GM23338 (cell line): ENCODE results near the gene MOK. TPM values are rescaled to one million over a fixed set of nuclear protein-coding genes. Genes with fewer than 3 reads are reported as not detected.
"Not testable (repeated sequence)": the region's sequence is repeated elsewhere in the genome, so short reads cannot be mapped to it uniquely, and the experiment has no call there.

Experiments
- ATAC-seq: fragments of 200-7000 bp; cut with Tn5 transposase; 3 replicates; pipeline ENCODE4 v1.9.1; 2020
- DNase-seq: peaks from one replicate; pipeline ENCODE4 v3.0.0-alpha.2; 2015; ENCODE audit warnings: low spot score
- H2AFZ ChIP-seq: fragments of 200-600 bp; sonication (generic); 2 replicates; pipeline ENCODE4 v1.8.0; 2016; ENCODE audit warnings: antibody characterized with exemption, mild to moderate bottlenecking, moderate library complexity
- H3F3A ChIP-seq: fragments of 200-600 bp; sonication (generic); replicated peaks from 2 replicates; pipeline ENCODE4 v1.8.0; 2017; ENCODE audit warnings: antibody characterized with exemption, mixed run types, low read depth
- H3K27ac ChIP-seq: fragments of 200-600 bp; sonication (generic); 2 replicates; pipeline ENCODE4 v1.6.1; 2016; ENCODE audit warnings: low read depth
- H3K27me3 ChIP-seq: fragments of 200-600 bp; sonication (generic); 2 replicates; pipeline ENCODE4 v1.8.0; 2016; ENCODE audit warnings: mild to moderate bottlenecking, mixed run types, moderate library complexity; ENCODE audit not compliant: insufficient read depth
- H3K36me3 ChIP-seq: fragments of 200-600 bp; sonication (generic); 2 replicates; pipeline ENCODE4 v1.8.0; 2016; ENCODE audit warnings: mild to moderate bottlenecking; ENCODE audit not compliant: insufficient read depth
- H3K4me1 ChIP-seq: fragments of 200-600 bp; sonication (generic); 2 replicates; pipeline ENCODE4 v1.8.0; 2016; ENCODE audit warnings: mild to moderate bottlenecking, moderate library complexity; ENCODE audit not compliant: insufficient read depth
- H3K4me2 ChIP-seq: fragments of 200-600 bp; sonication (generic); 2 replicates; pipeline ENCODE4 v1.7.1; 2017; ENCODE audit warnings: mixed run types
- H3K4me3 ChIP-seq: fragments of 200-600 bp; sonication (generic); 2 replicates; pipeline ENCODE4 v1.6.1; 2016; ENCODE audit warnings: mixed run types
- H3K79me2 ChIP-seq: fragments of 200-600 bp; sonication (generic); replicated peaks from 2 replicates; pipeline ENCODE4 v1.8.0; 2017; ENCODE audit warnings: mild to moderate bottlenecking; ENCODE audit not compliant: insufficient read depth
- H3K9me2 ChIP-seq: fragments of 200-600 bp; sonication (generic); 2 replicates; pipeline ENCODE4 v1.8.0; 2017; ENCODE audit not compliant: insufficient read depth
- H4K20me1 ChIP-seq: fragments of 200-600 bp; sonication (generic); replicated peaks from 2 replicates; pipeline ENCODE4 v1.8.0; 2017; ENCODE audit warnings: mild to moderate bottlenecking; ENCODE audit not compliant: insufficient read depth
- H3K27ac Mint-ChIP-seq: 2 replicates; pipeline ENCODE4 v1.8.0; 2020; ENCODE audit warnings: inconsistent platforms, mild to moderate bottlenecking, moderate library complexity, mixed read lengths
- H3K27me3 Mint-ChIP-seq: 3 replicates; pipeline ENCODE4 v1.8.0; 2022; ENCODE audit warnings: low read depth, mild to moderate bottlenecking, moderate library complexity, mixed read lengths, inconsistent platforms; ENCODE audit not compliant: insufficient read depth, poor library complexity
- H3K36me3 Mint-ChIP-seq: 3 replicates; pipeline ENCODE4 v1.8.0; 2021; ENCODE audit warnings: low read depth, mild to moderate bottlenecking, inconsistent platforms, moderate library complexity, mixed read lengths
- H3K4me1 Mint-ChIP-seq: 3 replicates; pipeline ENCODE4 v1.8.0; 2020; ENCODE audit warnings: mild to moderate bottlenecking, inconsistent platforms, mixed read lengths
- H3K4me3 Mint-ChIP-seq: 3 replicates; pipeline ENCODE4 v1.8.0; 2021; ENCODE audit warnings: moderate library complexity, mild to moderate bottlenecking, inconsistent platforms, mixed read lengths
- H3K9me3 Mint-ChIP-seq: 3 replicates; pipeline ENCODE4 v1.8.0; 2020; ENCODE audit warnings: moderate library complexity, mild to moderate bottlenecking, inconsistent platforms, mixed read lengths
- CREB1 ChIP-seq: fragments of 250-450 bp; sonication (Bioruptor Pico); IDR thresholded peaks from 2 replicates; pipeline ENCODE4 v1.5.0; 2020; ENCODE audit warnings: low read depth, mild to moderate bottlenecking, moderate library complexity
- CTCF ChIP-seq, 2 experiments: fragments of 200-600 bp in 1 of 2; sonication (generic) in 1 of 2; conservative IDR thresholded peaks; 2 replicates each; pipeline versions ENCODE4 v1.5.1 to v1.6.1; 2016 to 2017; ENCODE audit warnings: antibody characterized with exemption in 2 of 2, low read depth in 2 of 2, mild to moderate bottlenecking in 2 of 2, moderate library complexity in 1 of 2
- EZH2phosphoT487 ChIP-seq: fragments of 200-600 bp; sonication (generic); IDR thresholded peaks from one replicate; pipeline ENCODE4 v1.8.1; 2018; ENCODE audit warnings: antibody characterized with exemption; ENCODE audit not compliant: unreplicated experiment
- REST ChIP-seq: IDR thresholded peaks from one replicate; pipeline ENCODE4 v1.6.1; 2018; ENCODE audit warnings: antibody characterized with exemption; ENCODE audit not compliant: unreplicated experiment
- polyA plus RNA-seq: library from polyadenylated mRNA; unstranded; fragments of >200 nt; fragmentation: Nextera tagmentation; extraction: Ambion mirVana; gene quantifications from 2 replicates; pipeline ENCODE4 v1.2.1, GENCODE V29; 2016
- total RNA-seq: library from RNA; depleted of rRNA; stranded (reverse); fragments of >200 nt; shearing (Covaris generic); gene quantifications from 2 replicates; pipeline ENCODE4 v1.2.3, GENCODE V29; 2014

MOK gene
- total and polyA plus RNA-seq, 2 experiments from 2014 or later: 3.1 TPM

GRCh38 chr14:102246071-102246470 is 58.9 kb downstream of the MOK start (continued):
- TF ChIP-seq REST: no peak
- no peak for TF ChIP-seq EZH2phosphoT487

GRCh38 chr14:102243795-102244194 is 61.2 kb downstream of the MOK start:
- not testable (repeated sequence) for H3K4me3 Mint-ChIP-seq, H3K4me1 Mint-ChIP-seq, DNase-seq, H3K79me2 ChIP-seq, H3K27ac ChIP-seq, H4K20me1 ChIP-seq, H2AFZ ChIP-seq, H3K9me2 ChIP-seq, H3K27me3 Mint-ChIP-seq, H3K9me3 Mint-ChIP-seq, H3F3A ChIP-seq, H3K36me3 Mint-ChIP-seq, H3K4me3 ChIP-seq, H3K4me2 ChIP-seq, ATAC-seq, H3K27ac Mint-ChIP-seq, H3K36me3 ChIP-seq
- Histone ChIP-seq H3K27me3 (peaks cover 20% of the 10 kb centered on the region), H3K4me1 (peaks cover 15% of the 10 kb centered on the region)

GRCh38 chr14:102241147-102241546 is 63.8 kb downstream of the MOK start:
- H3K4me3 Mint-ChIP-seq: no peak overlapping the region
- Histone ChIP-seq H4K20me1 (no peaks in the 10 kb centered on the region), H3K36me3 (no peaks in the 10 kb centered on the region), H3K4me3 (no peak overlapping the region), H3K27ac (no peak overlapping the region), H3F3A (no peaks in the 10 kb centered on the region), H3K4me1 (peaks cover 4% of the 10 kb centered on the region; the same call in 1 of the 2 replicates), H2AFZ (no peak overlapping the region), H3K9me2 (no peaks in the 10 kb centered on the region), H3K4me2 (no peak overlapping the region), H3K27me3 (0 out of 2 replicates have a peak, but pooled peaks cover 3% of the 10 kb centered on the region), H3K79me2 (no peaks in the 10 kb centered on the region)
- peaks cover 3% of the 10 kb centered on the region; the same call in 1 of the 3 replicates for H3K36me3 Mint-ChIP-seq
- H3K4me1 Mint-ChIP-seq: no peaks in the 10 kb centered on the region; the same call in 2 of the 3 replicates
- no peaks in the 10 kb centered on the region; the same call in 2 of the 3 replicates for H3K9me3 Mint-ChIP-seq
- ATAC-seq: no peak
- no peaks in the 10 kb centered on the region for H3K27me3 Mint-ChIP-seq
- no peak overlapping the region for H3K27ac Mint-ChIP-seq
- no peak for DNase-seq
- TF ChIP-seq CTCF (conservative IDR thresholded peaks at IDR 0.05; ENCODE audit: low read depth in 2 of 2) (no peak), CREB1 (no peak)

- H3K9me3 Mint-ChIP-seq, H3K4me3 ChIP-seq, H3K4me2 ChIP-seq, H3K27ac Mint-ChIP-seq, H3K27me3 ChIP-seq, H4K20me1 ChIP-seq, H3F3A ChIP-seq, H3K27ac ChIP-seq, H3K36me3 Mint-ChIP-seq, H3K9me2 ChIP-seq, H3K79me2 ChIP-seq, H2AFZ ChIP-seq, ATAC-seq, H3K36me3 ChIP-seq, H3K4me1 Mint-ChIP-seq, H3K4me3 Mint-ChIP-seq, H3K27me3 Mint-ChIP-seq, DNase-seq: not testable (repeated sequence)
- H3K4me1 ChIP-seq: peaks cover 11% of the 10 kb centered on the region
Observed at GRCh38 chr14:102240481-102240880, 64.5 kb downstream of the MOK start.
